HepG2 (cell line): ENCODE measurements around the gene PALM3. TPM values are rescaled to one million over a fixed set of nuclear protein-coding genes. Genes with fewer than 3 reads are reported as not detected.

Experiments used
- AKAP8 ChIP-seq: sonication (generic); formaldehyde crosslinking; IDR thresholded peaks from 2 replicates; pipeline ENCODE4 v1.5.1; 2020; ENCODE audit warnings: mild to moderate bottlenecking, missing genetic modification reagents
- CEBPG ChIP-seq: IDR thresholded peaks from 2 replicates; pipeline ENCODE4 v1.6.1; 2016
- CEBPZ ChIP-seq: IDR thresholded peaks from 2 replicates; pipeline ENCODE4 v1.6.1; 2012; ENCODE audit warnings: low read length, improper control_type of control experiment
- ELF1 ChIP-seq: sonication (generic); formaldehyde crosslinking; IDR thresholded peaks from 2 replicates; pipeline ENCODE4 v1.4.0; 2020; ENCODE audit warnings: missing genetic modification reagents
- EP300 ChIP-seq, 3 experiments: sonication (generic) in 1 of 3; formaldehyde crosslinking in 1 of 3; IDR thresholded peaks; 2 replicates each; pipeline versions ENCODE4 v1.5.1 to v1.6.1; 2011 to 2020; ENCODE audit warnings: low read depth in 2 of 3, low read length in 2 of 3, borderline replicate concordance in 1 of 3, improper control_type of control experiment in 1 of 3, mild to moderate bottlenecking in 1 of 3, missing genetic modification reagents in 1 of 3, moderate library complexity in 1 of 3
- ETV5 ChIP-seq: IDR thresholded peaks from 2 replicates; pipeline ENCODE4 v1.6.1; 2018; ENCODE audit warnings: missing biosample characterization, missing genetic modification reagents, inconsistent platforms, borderline replicate concordance
- FOXC1 ChIP-seq: sonication (generic); formaldehyde crosslinking; IDR thresholded peaks from 2 replicates; pipeline ENCODE4 v1.8.0; 2022; ENCODE audit warnings: mild to moderate bottlenecking, missing genetic modification reagents, borderline replicate concordance
- MIXL1 ChIP-seq: IDR thresholded peaks from 2 replicates; pipeline ENCODE4 v1.6.1; 2016
- NCOA2 ChIP-seq: sonication (generic); formaldehyde crosslinking; IDR thresholded peaks from 2 replicates; pipeline ENCODE4 v1.8.0; 2022; ENCODE audit warnings: inconsistent platforms
- NCOR1 ChIP-seq: fragments of 200-600 bp; sonication (generic); IDR thresholded peaks from 2 replicates; pipeline ENCODE4 v1.7.0; 2017; ENCODE audit warnings: antibody characterized with exemption, low read length, borderline replicate concordance
- PAXIP1 ChIP-seq: sonication (generic); formaldehyde crosslinking; conservative IDR thresholded peaks from 2 replicates; pipeline ENCODE4 v1.4.0; 2020; ENCODE audit warnings: mild to moderate bottlenecking, missing genetic modification reagents, moderate library complexity
- POGK ChIP-seq: sonication (generic); formaldehyde crosslinking; conservative IDR thresholded peaks from 2 replicates; pipeline ENCODE4 v1.8.0; 2022; ENCODE audit warnings: mild to moderate bottlenecking, moderate library complexity, missing genetic modification reagents
- SMAD1 ChIP-seq: sonication (generic); formaldehyde crosslinking; IDR thresholded peaks from 2 replicates; pipeline ENCODE4 v1.4.0; 2020; ENCODE audit warnings: missing genetic modification reagents, low read depth, mild to moderate bottlenecking, borderline replicate concordance
- SYNCRIP ChIP-seq: fragments of 200-400 bp; formaldehyde crosslinking; IDR thresholded peaks from 2 replicates; pipeline ENCODE4 v1.6.1; 2018; ENCODE audit warnings: mild to moderate bottlenecking, low read depth, low read length; ENCODE audit not compliant: insufficient read depth
- ZMYM4 ChIP-seq: sonication (generic); formaldehyde crosslinking; IDR thresholded peaks from 2 replicates; pipeline ENCODE4 v1.8.1; 2023; ENCODE audit warnings: mild to moderate bottlenecking, missing genetic modification reagents
- ZNF317 ChIP-seq: sonication (generic); formaldehyde crosslinking; IDR thresholded peaks from 2 replicates; pipeline ENCODE4 v1.5.0; 2020; ENCODE audit warnings: mild to moderate bottlenecking, missing genetic modification reagents
- ZNF75D ChIP-seq: sonication (generic); formaldehyde crosslinking; IDR thresholded peaks from 2 replicates; pipeline ENCODE4 v1.8.1; 2023; ENCODE audit warnings: missing genetic modification reagents, mild to moderate bottlenecking, borderline replicate concordance
- ZNF768 ChIP-seq: sonication (generic); formaldehyde crosslinking; IDR thresholded peaks from 2 replicates; pipeline ENCODE4 v1.4.0; 2020; ENCODE audit warnings: missing genetic modification reagents
- ZNF788 ChIP-seq: sonication (generic); formaldehyde crosslinking; IDR thresholded peaks from 2 replicates; pipeline ENCODE4 v1.5.0; 2020; ENCODE audit warnings: mild to moderate bottlenecking, missing genetic modification reagents, borderline replicate concordance
- polyA plus RNA-seq, 8 experiments: library from polyadenylated mRNA; depleted of rRNA in 3 of 8; stranded (reverse) in 7 of 8; unstranded in 1 of 8; fragments of >200 nt; fragmentation: Illumina TruSeq in 4 of 8; extraction: Trizol in 4 of 8; gene quantifications; 2 replicates each; pipeline versions ENCODE4 v1.2.1 to v1.2.3, GENCODE V29; 2011 to 2016; ENCODE audit warnings: low read depth in 4 of 8, missing spikeins in 1 of 8, mixed read lengths in 1 of 8; ENCODE audit not compliant: insufficient read depth in 1 of 8
- total RNA-seq, 5 experiments: library from RNA; depleted of rRNA; stranded (reverse); fragments of >200 nt; fragmentation: Illumina TruSeq; extraction: Trizol; gene quantifications; 2 replicates each; pipeline ENCODE4 v1.2.3, GENCODE V29; 2016; ENCODE audit warnings: low read depth in 1 of 5

Gene PALM3
- total and polyA plus RNA-seq, 2 of the 13 experiments (the other 11 are each of a cell fraction or from before 2014, with no cell fraction given), result 0.79 to 2.4 TPM

GRCh38 chr19:14023404-14024235, 38.3 kb downstream of the PALM3 start (continued):
- TF ChIP-seq ETV5 (CRISPR knock-in tag) (peak; percentile 87; the same call in 1 of the 2 replicates), NCOA2 (CRISPR knock-in tag) (no peak), CEBPG (CRISPR knock-in tag) (peak; percentile 21), MIXL1 (CRISPR knock-in tag) (peak; percentile 28; the same call in 1 of the 2 replicates), ZNF317 (no peak), ZMYM4 (CRISPR knock-in tag) (peak; percentile 61; the same call in 1 of the 2 replicates), FOXC1 (CRISPR knock-in tag) (no peak), ZNF75D (no peak), EP300 (IDR thresholded peaks at IDR 0.05; ENCODE audit: low read depth in 2 of 2, low read length in 2 of 2) (peak in 1 of 2 experiments; percentile 38; a peak in 1 of 4 replicates), EP300 (CRISPR knock-in tag; IDR thresholded peaks at IDR 0.05; ENCODE audit: borderline replicate concordance) (no peak), SYNCRIP (no peak), ELF1 (CRISPR knock-in tag) (peak; percentile 81), AKAP8 (no peak), NCOR1 (no peak), POGK (CRISPR knock-in tag) (no peak), PAXIP1 (CRISPR knock-in tag) (peak; percentile 72), ZNF768 (CRISPR knock-in tag) (peak; percentile 90; the same call in 1 of the 2 replicates), ZNF788 (CRISPR knock-in tag) (no peak; the same call in 1 of the 2 replicates), SMAD1 (CRISPR knock-in tag) (no peak), CEBPZ (no peak)
